Adipose tissue (tissue), 3 donors: ENCODE measurements around the gene AP3S2. TPM values are rescaled to one million over a fixed set of nuclear protein-coding genes. Genes with fewer than 3 reads are reported as not detected.
A peak's percentile ranks its signal among the peaks of the same experiment; 100 is the strongest.

Experiments used
- H3K27ac ChIP-seq: one replicate; pipeline ENCODE4 v1.5.1; 2013; ENCODE audit warnings: low read depth, low read length
- WGBS, 3 donors: extraction: QIAGEN DNeasy Blood & Tissue Kit; methylation state at CpG; one replicate each; pipeline ENCODE4 v1.1.7; 2013; 5-methylcytosine and 5-hydroxymethylcytosine counted together
- polyA plus RNA-seq, 3 donors: library from polyadenylated mRNA; stranded (reverse); fragments of 200-250 nt; gene quantifications; one replicate each; pipeline ENCODE4 v1.2.3, GENCODE V29; 2013
- donor health status: healthy with polysubstance abuse.
- donor health status: Bipolar disorder and iron deficiency.
- donor health status: healthy.

The AP3S2 gene
- polyA plus RNA-seq, 3 donors: 14.2 to 34.0 (median 29.2) TPM

GRCh38 chr15:89826671-89827655 lies 66.8 kb downstream of the AP3S2 start:
- WGBS, 3 donors: 60 to 87% (median 86%) methylated on average over 13 of the region's 13 CpGs
- H3K27ac ChIP-seq: no peak overlapping the region

DNA sequence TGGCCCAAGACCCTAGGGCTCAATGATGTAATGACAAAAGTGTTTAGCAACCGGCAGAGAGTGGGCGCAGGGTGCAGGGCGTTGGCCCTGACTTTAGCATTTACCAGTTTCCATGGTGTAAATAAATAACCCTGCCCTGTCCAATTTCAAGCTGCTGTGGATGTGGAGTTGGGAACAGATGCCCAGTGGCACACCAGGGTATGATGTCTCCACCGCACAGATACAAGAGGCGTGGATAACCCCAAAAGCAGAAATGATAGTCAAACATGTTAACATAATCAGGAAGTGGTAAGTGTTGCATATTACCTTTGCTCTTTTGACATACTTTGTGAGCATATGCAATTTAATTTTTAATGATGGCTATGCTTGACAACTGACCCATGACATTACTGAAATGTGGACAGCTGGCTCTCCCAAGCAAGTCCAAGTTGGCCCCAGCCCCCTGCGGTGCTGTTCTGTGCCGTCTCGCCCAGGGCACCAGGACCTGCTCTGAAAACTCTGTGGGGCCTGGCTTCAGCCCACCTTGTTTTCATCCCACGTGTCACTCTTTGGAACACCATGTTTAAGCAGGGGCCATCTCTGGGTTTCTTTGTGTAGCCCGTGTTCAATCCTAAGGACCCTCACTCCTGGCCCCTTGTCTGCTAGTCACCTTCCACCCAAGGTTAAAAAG lies 68.4 kb downstream of the AP3S2 start:
- 57 to 82% (median 66%) methylated on average over 10 of the region's 10 CpGs for WGBS, 3 donors
- no peak overlapping the region for H3K27ac ChIP-seq

GRCh38 chr15:89824607-89824867 lies 69.3 kb downstream of the AP3S2 start:
- no peak overlapping the region for H3K27ac ChIP-seq

DNA sequence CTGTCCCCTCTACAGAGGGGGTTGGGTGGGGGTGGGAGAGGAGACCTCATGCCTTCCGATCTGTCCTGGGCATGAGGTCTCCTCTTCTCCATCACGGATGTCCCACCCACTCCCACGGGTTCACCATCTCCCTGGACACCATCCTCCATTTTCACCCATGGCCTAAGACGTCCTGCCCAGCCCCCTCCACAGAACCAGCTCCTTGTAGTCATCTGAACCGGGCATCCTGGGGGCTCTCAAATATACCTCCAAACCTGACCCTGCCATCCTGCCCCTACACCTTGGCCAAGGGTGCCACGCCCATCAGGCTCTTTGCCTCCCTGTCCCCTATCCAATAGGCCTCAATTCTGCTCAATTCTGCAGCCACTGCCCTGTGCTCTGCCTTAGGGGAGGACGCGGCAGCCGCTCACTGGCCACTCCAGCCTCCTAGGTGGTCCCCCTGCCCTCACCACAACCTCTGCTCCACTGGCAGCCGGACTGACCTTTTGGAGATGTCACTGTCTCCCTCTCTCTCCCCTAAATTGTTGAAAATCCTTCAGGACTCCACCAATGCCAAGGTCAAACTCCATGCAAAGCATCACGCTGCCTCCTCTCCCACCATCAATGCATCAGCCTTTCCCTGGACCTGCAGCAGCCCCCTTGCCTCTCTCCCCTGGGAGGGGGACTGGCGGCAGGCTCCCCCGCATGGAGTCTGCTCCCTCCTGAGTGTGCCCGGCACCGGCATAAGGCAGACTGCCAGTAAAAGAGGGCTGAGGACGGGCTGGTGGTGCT lies 69.8 kb downstream of the AP3S2 start:
- H3K27ac ChIP-seq: no peak overlapping the region
- 90 to 96% (median 90%) methylated on average over 16 of the region's 16 CpGs for WGBS, 3 donors

More at GRCh38 chr15:89824607-89824867, 69.3 kb downstream of the AP3S2 start:
- 84 to 91% (median 85%) methylated on average over 7 of the region's 7 CpGs for WGBS, 3 donors

GRCh38 chr15:89822951-89823711 lies 70.7 kb downstream of the AP3S2 start:
- 56 to 90% (median 62%) methylated on average over 5 to 7 of the region's 7 CpGs for WGBS, 3 donors
- peak overlapping the region; percentile 77 for H3K27ac ChIP-seq

DNA sequence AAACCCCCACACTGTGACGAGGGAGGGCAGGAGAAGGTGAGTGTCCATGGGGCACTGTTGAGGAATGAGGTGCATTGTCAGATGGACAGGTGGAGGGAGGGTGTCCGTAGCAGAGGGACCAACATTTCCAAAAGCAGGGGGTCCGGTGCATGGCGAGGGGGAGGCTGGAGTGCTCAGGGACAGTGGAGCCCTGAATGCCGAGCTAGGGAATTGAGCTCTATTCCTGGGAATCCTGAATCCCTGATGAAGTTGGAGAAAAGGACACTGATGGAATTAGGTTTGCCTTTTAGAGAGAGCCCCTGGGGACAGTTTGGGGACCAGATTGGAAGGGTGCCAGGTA lies 71.2 kb downstream of the AP3S2 start:
- 77 to 88% (median 82%) methylated on average over 5 of the region's 5 CpGs for WGBS, 3 donors
- H3K27ac ChIP-seq: no peak overlapping the region

DNA sequence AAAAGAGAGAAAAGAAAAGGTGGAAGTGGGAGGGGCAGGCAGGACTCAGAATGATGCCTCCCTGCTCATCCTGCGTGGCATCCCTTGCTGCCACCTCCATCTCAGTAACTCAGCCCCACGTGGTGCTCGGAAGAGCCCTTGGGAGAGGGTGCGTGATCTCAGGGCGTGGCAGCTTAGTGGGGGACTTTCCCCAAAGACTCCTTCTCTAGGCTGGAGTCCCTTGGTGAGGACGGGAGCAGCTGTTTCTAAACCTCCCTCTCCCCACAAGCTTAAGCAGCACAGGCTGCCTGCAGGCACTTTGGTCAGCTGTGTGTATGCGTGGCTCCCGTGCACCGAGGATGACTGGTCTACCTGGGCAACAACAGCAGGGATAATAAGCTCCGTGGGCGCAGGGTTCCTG lies 71.8 kb downstream of the AP3S2 start:
- WGBS, 3 donors: 64 to 71% (median 68%) methylated on average over 11 of the region's 11 CpGs
- H3K27ac ChIP-seq: no peak overlapping the region

DNA sequence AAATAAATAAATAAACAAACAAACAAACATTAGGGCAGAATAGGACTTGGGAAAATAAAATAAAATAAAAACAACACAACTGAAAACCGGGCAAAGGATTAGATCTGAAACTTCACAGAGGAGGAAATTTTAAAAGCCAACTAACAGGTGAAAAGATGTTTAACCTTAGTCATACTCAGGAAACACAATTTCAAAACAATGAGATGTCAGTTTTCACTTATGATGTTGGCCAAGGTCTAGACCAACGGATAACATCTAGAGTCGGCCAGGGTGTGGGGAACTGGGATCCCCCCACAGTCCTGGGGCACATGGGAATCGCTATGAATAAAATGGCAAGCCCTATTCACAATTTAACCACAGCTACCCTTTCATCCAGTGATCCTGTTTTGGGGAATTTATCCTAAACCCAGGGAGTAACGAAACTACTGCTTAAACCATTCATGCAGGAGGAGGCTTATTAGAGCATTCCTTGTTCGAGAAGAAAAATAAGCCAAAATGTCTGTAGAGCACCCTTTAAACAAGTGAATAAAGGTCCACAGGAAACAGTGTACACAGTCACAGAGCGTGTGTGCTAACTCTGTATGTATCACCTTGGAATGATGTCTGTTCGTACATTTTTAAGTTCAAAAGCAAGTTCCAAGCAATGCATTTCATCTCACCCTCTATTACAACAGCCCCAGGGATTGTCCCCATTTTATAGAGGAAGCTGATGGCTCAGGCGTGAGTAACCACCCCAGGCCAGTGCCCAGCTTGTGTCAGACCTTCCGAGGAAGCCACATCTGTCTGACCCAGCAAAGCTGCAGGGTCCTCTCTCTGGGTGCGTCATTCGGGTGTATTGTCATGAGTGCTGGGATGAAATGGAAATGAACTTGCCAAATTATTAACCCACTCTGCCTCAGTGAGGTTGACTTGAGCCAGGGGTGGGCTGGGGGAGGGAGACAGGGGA lies 72.9 kb downstream of the AP3S2 start:
- no peak overlapping the region for H3K27ac ChIP-seq
- WGBS, 3 donors: 40 to 73% (median 49%) methylated on average over 12 of the region's 12 CpGs

- no peak overlapping the region for H3K27ac ChIP-seq
- WGBS, 3 donors: 48 to 61% (median 53%) methylated on average over 10 of the region's 10 CpGs
Observed at GRCh38 chr15:89818287-89818686, 75.5 kb downstream of the AP3S2 start.

DNA sequence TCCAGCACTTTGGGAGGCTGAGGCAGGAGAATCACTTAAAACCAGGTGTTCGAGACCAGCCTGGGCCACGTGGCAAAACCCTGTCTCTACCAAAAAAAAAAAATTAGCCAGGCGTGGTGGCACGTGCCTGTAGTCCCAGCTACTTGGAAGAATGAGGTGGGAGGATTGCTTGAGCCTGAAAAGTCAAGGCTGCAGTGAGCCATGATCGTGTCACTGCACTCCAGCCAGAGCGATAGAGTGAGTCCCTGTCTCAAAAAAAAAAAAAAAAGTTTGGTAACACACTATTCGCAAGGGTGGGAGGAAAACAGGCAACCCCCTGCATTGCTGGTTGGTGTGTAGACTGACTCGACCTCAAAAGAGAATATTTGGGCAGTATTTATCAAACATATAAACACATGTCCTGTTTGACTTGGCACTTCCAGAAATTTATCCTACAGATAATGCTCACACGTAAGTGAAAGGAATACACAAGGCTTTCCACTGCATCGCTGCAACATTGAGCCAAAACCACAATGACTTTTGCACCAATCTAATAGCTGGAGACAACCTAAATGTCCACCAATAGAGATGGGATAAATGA lies 76.0 kb downstream of the AP3S2 start:
- no peak overlapping the region for H3K27ac ChIP-seq
- 40 to 79% (median 67%) methylated on average over 10 of the region's 10 CpGs for WGBS, 3 donors

DNA sequence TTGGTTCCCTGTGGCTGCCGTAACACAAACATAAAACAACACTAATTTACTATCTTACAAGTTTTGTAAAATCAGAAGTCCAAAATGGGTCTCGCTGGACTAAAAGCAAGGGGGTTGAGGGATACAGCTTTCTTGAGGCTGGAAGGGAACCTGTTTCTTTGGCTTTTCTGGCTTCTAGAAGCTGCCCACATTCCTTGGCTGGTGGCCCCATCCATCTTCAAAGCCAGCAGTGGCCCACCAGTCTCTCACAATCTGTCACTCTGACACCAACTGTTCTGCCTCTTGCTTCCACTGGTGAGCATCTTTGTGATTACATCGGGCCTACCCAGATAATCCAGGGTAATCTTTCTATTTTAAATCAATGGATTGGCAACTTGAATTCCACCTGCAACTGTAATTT lies 78.0 kb downstream of the AP3S2 start:
- no peak overlapping the region for H3K27ac ChIP-seq
- WGBS, 3 donors: 90 to 98% (median 96%) methylated on average over 3 of the region's 3 CpGs

DNA sequence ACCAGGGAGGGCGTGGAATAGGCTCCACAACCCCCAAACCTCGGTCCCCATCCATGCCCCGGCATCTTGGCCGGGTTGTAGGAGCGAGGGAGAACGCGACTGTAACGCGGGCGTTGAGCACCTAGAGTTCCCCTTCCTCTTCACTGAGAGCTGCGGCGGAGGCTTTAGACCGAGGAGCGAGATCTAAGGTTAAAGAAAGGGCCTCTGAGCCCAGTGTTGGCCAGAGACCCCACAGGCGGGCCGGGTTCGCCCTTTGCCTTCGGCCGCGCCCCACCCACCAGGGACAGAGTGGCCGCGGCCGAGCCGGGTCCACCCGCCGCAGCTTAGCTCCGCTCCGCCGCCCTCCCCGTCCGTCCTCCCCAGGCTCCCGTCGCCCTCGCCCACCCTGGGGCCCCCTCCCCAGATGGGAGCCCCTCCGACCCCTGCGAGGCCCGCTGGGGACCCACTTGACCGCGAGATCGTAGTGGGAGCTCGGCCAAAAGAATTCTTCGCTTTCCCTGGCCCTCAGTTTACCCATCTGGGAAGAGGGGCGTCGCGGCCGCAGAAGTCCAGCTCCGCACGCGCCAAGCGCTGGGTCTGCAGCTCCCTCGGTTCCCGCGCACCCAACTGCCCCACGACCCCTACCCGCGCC lies 79.6 kb downstream of the AP3S2 start:
- 8 to 28% (median 10%) methylated on average over 55 to 56 of the region's 56 CpGs for WGBS, 3 donors
- no peak overlapping the region for H3K27ac ChIP-seq

- no peak overlapping the region for H3K27ac ChIP-seq
- WGBS, 3 donors: 63 to 90% (median 65%) methylated on average over 12 to 13 of the region's 13 CpGs
Observed at GRCh38 chr15:89813381-89814111, 80.2 kb downstream of the AP3S2 start.

DNA sequence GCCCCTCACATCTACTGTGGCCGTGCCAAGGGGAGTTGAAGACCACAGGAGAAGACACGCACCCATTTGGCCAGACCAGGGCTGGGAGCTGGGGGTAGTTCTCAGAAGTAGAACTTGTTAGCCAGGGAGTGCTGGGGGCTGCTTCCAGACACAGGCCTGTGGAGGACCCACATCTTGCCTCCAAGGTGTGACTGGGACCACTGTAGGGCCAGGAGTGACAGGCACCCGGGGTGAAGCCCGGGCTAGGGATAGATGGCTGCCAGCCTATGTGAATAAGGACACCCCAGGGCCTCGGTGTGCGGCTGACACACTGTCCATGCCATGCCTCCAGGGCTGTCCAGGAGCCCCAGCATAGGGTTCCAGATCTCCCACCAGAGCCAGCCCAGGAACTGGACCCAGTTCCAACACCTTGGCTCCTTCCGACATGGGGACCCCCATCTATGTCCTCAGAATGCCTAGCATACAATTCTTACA lies 80.9 kb downstream of the AP3S2 start:
- no peak overlapping the region for H3K27ac ChIP-seq
- 88 to 98% (median 97%) methylated on average over 7 of the region's 7 CpGs for WGBS, 3 donors

DNA sequence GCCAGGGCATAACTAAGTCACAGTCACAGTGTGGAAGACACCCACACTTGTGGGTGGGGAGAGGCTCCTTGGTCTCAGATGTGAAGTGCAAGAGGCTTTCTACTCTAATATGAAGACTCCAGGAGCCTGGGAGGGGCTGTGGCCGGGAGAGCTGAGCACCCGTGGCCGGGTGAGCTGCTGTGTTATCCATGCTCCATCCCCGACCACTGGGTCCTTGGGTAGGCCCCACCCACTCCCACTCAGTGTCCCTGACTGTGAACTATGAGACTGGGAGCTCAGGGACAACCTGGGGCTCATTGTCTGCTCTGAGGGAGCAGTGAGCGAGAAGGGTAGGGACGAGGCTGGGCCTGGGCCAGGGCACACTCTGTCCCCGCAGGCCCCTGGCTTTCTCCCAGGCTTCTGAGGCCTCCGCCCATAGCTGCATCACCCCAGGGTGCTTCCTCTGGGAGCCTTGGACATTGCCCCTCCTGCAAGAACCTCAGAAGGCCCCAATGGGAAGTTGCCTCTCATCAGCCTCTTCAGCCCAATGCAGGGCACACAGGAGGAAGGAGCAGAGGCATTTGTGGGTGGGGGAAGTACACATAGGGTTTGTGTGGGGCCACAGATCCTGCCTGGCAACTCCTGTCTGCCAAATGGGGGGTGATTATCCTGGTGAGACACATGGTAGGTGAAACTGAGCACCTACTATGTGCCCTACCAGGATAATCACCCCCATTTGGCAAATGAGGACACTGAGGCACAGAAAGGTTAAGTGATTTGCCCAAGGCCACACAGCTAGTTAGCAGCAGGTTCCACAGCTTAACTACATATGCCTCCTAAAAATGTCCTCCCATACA lies 81.6 kb downstream of the AP3S2 start:
- no peak overlapping the region for H3K27ac ChIP-seq
- WGBS, 3 donors: 48 to 55% (median 50%) methylated on average over 8 of the region's 8 CpGs
